OCI-LY1 (cell line): Measurements from ENCODE around the gene PALMD.

ENCODE experiments used
- EZH2 ChIP-seq: fragments of 200-600 bp; sonication (generic), shearing (Covaris generic); IDR thresholded peaks from 2 replicates; pipeline ENCODE4 v1.8.0; 2017; ENCODE audit warnings: borderline replicate concordance, mixed run types, mild to moderate bottlenecking, antibody characterized with exemption, low read length, moderate library complexity, mixed read lengths
- TF ChIP-seq, protein P1 (sequence below): fragments of 200-600 bp; sonication (generic), shearing (Covaris generic); IDR thresholded peaks from 2 replicates; pipeline ENCODE4 v1.5.1; 2017; ENCODE audit warnings: mild to moderate bottlenecking, antibody characterized with exemption, low read length, moderate library complexity, mixed read lengths

DNA sequence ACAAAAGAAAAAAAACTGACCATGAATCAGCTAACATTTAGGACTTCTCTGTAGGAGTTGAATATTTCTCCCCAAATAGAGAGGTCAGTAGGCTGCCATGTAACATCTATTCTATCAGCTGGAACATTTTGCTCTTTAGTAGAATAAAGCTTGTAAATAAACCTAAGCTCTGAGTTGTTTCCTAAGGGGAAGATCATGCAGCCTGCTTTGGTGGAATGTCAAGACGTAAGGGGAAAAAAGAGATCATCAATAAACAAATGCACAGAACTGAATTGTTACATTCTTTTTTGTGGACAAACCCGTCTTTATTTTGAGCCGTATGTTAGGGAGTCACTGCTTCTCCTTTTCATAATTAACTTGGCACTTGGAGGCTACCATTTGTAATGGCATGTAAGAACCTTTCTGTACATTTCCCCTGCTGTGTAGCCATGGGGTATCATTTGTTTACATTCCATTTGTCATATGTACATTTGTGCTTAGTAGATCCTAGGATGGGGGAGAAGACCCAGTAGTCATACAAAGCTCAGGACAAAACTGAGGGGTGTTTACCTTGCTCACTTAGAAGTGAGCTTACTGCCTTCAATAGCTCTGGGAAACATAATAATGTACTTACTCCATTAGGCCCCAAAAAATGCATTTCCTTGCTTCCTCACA is 10.8 kb upstream of the PALMD start:
- TF ChIP-seq, protein P1, sequence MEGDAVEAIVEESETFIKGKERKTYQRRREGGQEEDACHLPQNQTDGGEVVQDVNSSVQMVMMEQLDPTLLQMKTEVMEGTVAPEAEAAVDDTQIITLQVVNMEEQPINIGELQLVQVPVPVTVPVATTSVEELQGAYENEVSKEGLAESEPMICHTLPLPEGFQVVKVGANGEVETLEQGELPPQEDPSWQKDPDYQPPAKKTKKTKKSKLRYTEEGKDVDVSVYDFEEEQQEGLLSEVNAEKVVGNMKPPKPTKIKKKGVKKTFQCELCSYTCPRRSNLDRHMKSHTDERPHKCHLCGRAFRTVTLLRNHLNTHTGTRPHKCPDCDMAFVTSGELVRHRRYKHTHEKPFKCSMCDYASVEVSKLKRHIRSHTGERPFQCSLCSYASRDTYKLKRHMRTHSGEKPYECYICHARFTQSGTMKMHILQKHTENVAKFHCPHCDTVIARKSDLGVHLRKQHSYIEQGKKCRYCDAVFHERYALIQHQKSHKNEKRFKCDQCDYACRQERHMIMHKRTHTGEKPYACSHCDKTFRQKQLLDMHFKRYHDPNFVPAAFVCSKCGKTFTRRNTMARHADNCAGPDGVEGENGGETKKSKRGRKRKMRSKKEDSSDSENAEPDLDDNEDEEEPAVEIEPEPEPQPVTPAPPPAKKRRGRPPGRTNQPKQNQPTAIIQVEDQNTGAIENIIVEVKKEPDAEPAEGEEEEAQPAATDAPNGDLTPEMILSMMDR: no peak
- no peak for TF ChIP-seq EZH2
